Measurements from ENCODE around the gene AMFR. TPM values are rescaled to one million over a fixed set of nuclear protein-coding genes. Genes with fewer than 3 reads are reported as not detected.
"Not testable (repeated sequence)": the region's sequence is repeated elsewhere in the genome, so short reads cannot be mapped to it uniquely, and the experiment has no call there.

The AMFR gene
- total and polyA plus RNA-seq, 8 donors, result 64.2 to 88.5 (median 69.7) TPM

- H3K27me3 ChIP-seq, result no peaks in the 10 kb centered on the region
- peaks cover 0 to 8% of the 10 kb centered on the region in 2 donors for H3K4me1 ChIP-seq
- H3K36me3 ChIP-seq, result peaks cover 0 to 57% of the 10 kb centered on the region in 2 donors
- H3K9me3 ChIP-seq, result no peaks in the 10 kb centered on the region
- intact Hi-C loops (cut with DNase I), result no loop called here
- ATAC-seq (peak; percentile 18), DNase-seq (no peak)
- H3K4me3 ChIP-seq, result no peak overlapping the region
- no peak for TF ChIP-seq CTCF (IDR thresholded peaks at IDR 0.05)
- H3K27ac ChIP-seq, result no peak overlapping the region
Measured at GRCh38 chr16:56401482-56401881, 23.9 kb downstream of the AMFR start.

GRCh38 chr16:56400458-56400857, 24.9 kb downstream of the AMFR start:
- DNase-seq (peak in 1 of 4 donors; percentile 60), ATAC-seq (peak; percentile 89)
- Histone ChIP-seq H3K4me1 (peaks cover 0 to 8% of the 10 kb centered on the region in 2 donors), H3K4me3 (no peak overlapping the region), H3K9me3 (no peaks in the 10 kb centered on the region), H3K27ac (no peak overlapping the region), H3K27me3 (no peaks in the 10 kb centered on the region), H3K36me3 (peaks cover 0 to 56% of the 10 kb centered on the region in 2 donors)
- no peak for TF ChIP-seq CTCF (IDR thresholded peaks at IDR 0.05)
- intact Hi-C loops (cut with DNase I), result no loop called here

GRCh38 chr16:56399486-56399885, 25.9 kb downstream of the AMFR start:
- Histone ChIP-seq H3K4me1 (peaks cover 0 to 8% of the 10 kb centered on the region in 2 donors), H3K27me3 (no peaks in the 10 kb centered on the region), H3K4me3 (no peak overlapping the region), H3K36me3 (peaks cover 0 to 47% of the 10 kb centered on the region in 2 donors), H3K9me3 (no peaks in the 10 kb centered on the region), H3K27ac (no peak overlapping the region)
- ATAC-seq (peak; percentile 89), DNase-seq (no peak)
- TF ChIP-seq CTCF (IDR thresholded peaks at IDR 0.05), result no peak
- intact Hi-C loops (cut with DNase I), result no loop called here

- peaks cover 0 to 43% of the 10 kb centered on the region in 2 donors for H3K36me3 ChIP-seq
- intact Hi-C loops (cut with DNase I), result no loop called here
Measured at GRCh38 chr16:56399047-56399446, 26.3 kb downstream of the AMFR start.

GRCh38 chr16:56396724-56397123, 28.6 kb downstream of the AMFR start:
- H3K4me3 ChIP-seq; DNase-seq; intact Hi-C loops (cut with DNase I); H3K9me3 ChIP-seq; H3K4me1 ChIP-seq; H3K27ac ChIP-seq; ATAC-seq; H3K27me3 ChIP-seq: not testable (repeated sequence)
- peaks cover 0 to 33% of the 10 kb centered on the region in 2 donors for H3K36me3 ChIP-seq

More at GRCh38 chr16:56399047-56399446, 26.3 kb downstream of the AMFR start:
- no peak overlapping the region for H3K4me3 ChIP-seq
- no peak for TF ChIP-seq CTCF (IDR thresholded peaks at IDR 0.05)
- H3K27me3 ChIP-seq, result no peaks in the 10 kb centered on the region
- ATAC-seq, result no peak
- no peak for DNase-seq
- no peaks in the 10 kb centered on the region for H3K9me3 ChIP-seq
- H3K4me1 ChIP-seq, result peaks cover 0 to 8% of the 10 kb centered on the region in 2 donors
- H3K27ac ChIP-seq, result no peak overlapping the region

GRCh38 chr16:56389554-56389953, 35.8 kb downstream of the AMFR start:
- Histone ChIP-seq H3K36me3 (peaks cover 0 to 68% of the 10 kb centered on the region in 2 donors), H3K27ac (no peak overlapping the region), H3K4me3 (no peak overlapping the region), H3K4me1 (no peaks in the 10 kb centered on the region), H3K27me3 (no peaks in the 10 kb centered on the region), H3K9me3 (no peaks in the 10 kb centered on the region)
- DNase-seq (no peak), ATAC-seq (no peak)
- intact Hi-C loops (cut with DNase I), result no loop called here
- TF ChIP-seq CTCF (IDR thresholded peaks at IDR 0.05), result no peak

All from left lung (tissue), 10 donors.